ENCODE results near the gene SERAC1. TPM values are rescaled to one million over a fixed set of nuclear protein-coding genes. Genes with fewer than 3 reads are reported as not detected.

The SERAC1 gene
- total RNA-seq, 1 donor from 2014 or later, result 10.1 TPM

- no peaks in the 10 kb centered on the region for H3K9me3 ChIP-seq
- TF ChIP-seq CTCF (IDR thresholded peaks at IDR 0.05) (no peak), POLR2A (IDR thresholded peaks at IDR 0.05) (no peak), POLR2AphosphoS5 (IDR thresholded peaks at IDR 0.05; ENCODE audit: insufficient read depth in 1 of 2, low read depth in 1 of 2) (no peak)
- H3K4me1 ChIP-seq, result no peaks in the 10 kb centered on the region
- H3K27ac ChIP-seq, result no peak overlapping the region
- DNase-seq (ENCODE audit: extremely low spot score in 2 of 2), result no peak
- no peaks in the 10 kb centered on the region for H3K27me3 ChIP-seq
- intact Hi-C loops (cut with DNase I), result no loop called here
- no peak overlapping the region for H3K4me3 ChIP-seq
- H3K36me3 ChIP-seq, result no peaks in the 10 kb centered on the region
These were observed 39.3 kb upstream of the SERAC1 start for GRCh38 chr6:158207422-158207788.

GRCh38 chr6:158206740-158207421 lies 38.8 kb upstream of the SERAC1 start:
- Histone ChIP-seq H3K4me1 (no peaks in the 10 kb centered on the region), H3K36me3 (no peaks in the 10 kb centered on the region), H3K4me3 (no peak overlapping the region), H3K27ac (no peak overlapping the region), H3K27me3 (no peaks in the 10 kb centered on the region), H3K9me3 (no peaks in the 10 kb centered on the region)
- no peak for DNase-seq (ENCODE audit: extremely low spot score in 2 of 2)
- intact Hi-C loops (cut with DNase I), result no loop called here
- TF ChIP-seq POLR2AphosphoS5 (IDR thresholded peaks at IDR 0.05; ENCODE audit: insufficient read depth in 1 of 2, low read depth in 1 of 2) (no peak), POLR2A (IDR thresholded peaks at IDR 0.05) (no peak), CTCF (IDR thresholded peaks at IDR 0.05) (no peak)

- Histone ChIP-seq H3K27me3 (no peaks in the 10 kb centered on the region), H3K4me3 (no peak overlapping the region), H3K9me3 (no peaks in the 10 kb centered on the region), H3K27ac (no peak overlapping the region), H3K36me3 (no peaks in the 10 kb centered on the region), H3K4me1 (no peaks in the 10 kb centered on the region)
- DNase-seq (ENCODE audit: extremely low spot score in 2 of 2), result no peak
- intact Hi-C loops (cut with DNase I), result no loop called here
- TF ChIP-seq CTCF (IDR thresholded peaks at IDR 0.05), result no peak
These were observed 37.3 kb upstream of the SERAC1 start for GRCh38 chr6:158205169-158205944.

GRCh38 chr6:158198461-158198860 lies 30.4 kb upstream of the SERAC1 start:
- no peak for DNase-seq (ENCODE audit: extremely low spot score in 2 of 2)
- H3K4me1 ChIP-seq, result no peaks in the 10 kb centered on the region
- no peaks in the 10 kb centered on the region for H3K9me3 ChIP-seq
- H3K36me3 ChIP-seq, result peaks cover 0 to 1% of the 10 kb centered on the region in 2 donors
- H3K27ac ChIP-seq, result no peak overlapping the region
- TF ChIP-seq POLR2A (IDR thresholded peaks at IDR 0.05) (no peak), POLR2AphosphoS5 (IDR thresholded peaks at IDR 0.05; ENCODE audit: insufficient read depth in 1 of 2, low read depth in 1 of 2) (no peak), CTCF (IDR thresholded peaks at IDR 0.05) (no peak)
- H3K27me3 ChIP-seq, result no peaks in the 10 kb centered on the region
- intact Hi-C loops (cut with DNase I), result no loop called here
- H3K4me3 ChIP-seq, result no peak overlapping the region
